HCT116 (cell line): ENCODE results near the gene TLE7.

Experiments used
- CTCF ChIP-seq, 3 experiments: fragments of 200-600 bp in 1 of 3; sonication (generic) in 1 of 3; IDR thresholded peaks in 2 of 3; conservative IDR thresholded peaks in 1 of 3; 2 replicates each; pipeline ENCODE4 v1.5.1; 2012 to 2017; ENCODE audit warnings: low read depth in 2 of 3, low read length in 2 of 3, antibody characterized with exemption in 1 of 3, borderline replicate concordance in 1 of 3, control low read depth in 1 of 3, mild to moderate bottlenecking in 1 of 3, mixed read lengths in 1 of 3, mixed run types in 1 of 3, moderate library complexity in 1 of 3; ENCODE audit not compliant: insufficient read depth in 1 of 3
- EZH2 ChIP-seq: fragments of 200-600 bp; sonication (generic); IDR thresholded peaks from 2 replicates; pipeline ENCODE4 v1.6.1; 2017; ENCODE audit warnings: antibody characterized with exemption, mixed run types
- EZH2phosphoT487 ChIP-seq: fragments of 200-600 bp; IDR thresholded peaks from 2 replicates; pipeline ENCODE4 v1.6.1; 2018; ENCODE audit warnings: antibody characterized with exemption, borderline replicate concordance
- POLR2A ChIP-seq: IDR thresholded peaks from 2 replicates; pipeline ENCODE4 v1.7.0; 2011; ENCODE audit warnings: borderline replicate concordance; ENCODE audit not compliant: insufficient read depth, insufficient read length; ENCODE audit errors: extremely low read depth
- POLR2AphosphoS5 ChIP-seq: IDR thresholded peaks from 2 replicates; pipeline ENCODE4 v1.6.1; 2011; ENCODE audit warnings: mild to moderate bottlenecking, low read depth, low read length, moderate library complexity
- REST ChIP-seq: IDR thresholded peaks from 2 replicates; pipeline ENCODE4 v1.6.1; 2012; ENCODE audit warnings: low read depth
- SP1 ChIP-seq: IDR thresholded peaks from 2 replicates; pipeline ENCODE4 v1.6.1; 2012; ENCODE audit warnings: low read depth

GRCh38 chr16:71431991-71432390 lies 9.9 kb downstream of the TLE7 start:
- TF ChIP-seq SP1 (no peak), CTCF (IDR thresholded peaks at IDR 0.05 in 2 of 3, conservative IDR thresholded peaks at IDR 0.05 in 1 of 3; ENCODE audit: borderline replicate concordance in 1 of 3, insufficient read depth in 1 of 3, low read depth in 2 of 3, low read length in 2 of 3) (no peak), POLR2A (no peak), POLR2AphosphoS5 (no peak), EZH2 (no peak), REST (no peak), EZH2phosphoT487 (no peak)
